BE2C (cell line): ENCODE results near the gene CXCL8. TPM values are rescaled to one million over a fixed set of nuclear protein-coding genes. Genes with fewer than 3 reads are reported as not detected.
"Not testable (repeated sequence)": the region's sequence is repeated elsewhere in the genome, so short reads cannot be mapped to it uniquely, and the experiment has no call there.

Source experiments
- DNase-seq: peaks from one replicate; pipeline ENCODE4 v3.0.0-alpha.2; 2020
- H3K27me3 ChIP-seq: fragments of 250-450 bp; sonication (Bioruptor Pico); 2 replicates; pipeline ENCODE4 v1.5.1; 2020; ENCODE audit warnings: mild to moderate bottlenecking
- H3K36me3 ChIP-seq: fragments of 250-450 bp; sonication (Bioruptor Pico); 2 replicates; pipeline ENCODE4 v1.5.1; 2020; ENCODE audit warnings: mild to moderate bottlenecking
- H3K4me1 ChIP-seq: fragments of 250-450 bp; sonication (Bioruptor Pico); 2 replicates; pipeline ENCODE4 v1.5.1; 2020
- H3K4me3 ChIP-seq: 2 replicates; pipeline ENCODE4 v1.5.1; 2011; ENCODE audit warnings: low read depth, low read length
- H3K9me3 ChIP-seq: fragments of 250-450 bp; sonication (Bioruptor Pico); 2 replicates; pipeline ENCODE4 v1.5.1; 2020
- CTCF ChIP-seq: IDR thresholded peaks from 2 replicates; pipeline ENCODE4 v1.5.1; 2012; ENCODE audit warnings: mild to moderate bottlenecking, low read depth, low read length
- polyA plus RNA-seq: library from polyadenylated mRNA; unstranded; fragments of >200 nt; gene quantifications from one replicate; pipeline ENCODE4 v1.2.1, GENCODE V29; 2012; ENCODE audit warnings: low read depth, missing spikeins; ENCODE audit not compliant: insufficient read length, insufficient read depth

The CXCL8 gene
- not detected for polyA plus RNA-seq

- no peak for DNase-seq
- no peaks in the 10 kb centered on the region for H3K9me3 ChIP-seq
- TF ChIP-seq CTCF: no peak
- no peak within 1 kb of the TSS for H3K4me3 ChIP-seq
- no peaks in the 10 kb centered on the region for H3K4me1 ChIP-seq
- H3K27me3 ChIP-seq: no peaks in the 10 kb centered on the region
- no peaks in the 10 kb centered on the region for H3K36me3 ChIP-seq
Measured at GRCh38 chr4:73740353-73740778, at the start of gene CXCL8. Gene CXCL8 (plus strand): TSS chr4:73740569. CDS start chr4:73740659, 90 bp downstream.

GRCh38 chr4:73691201-73691600 lies 49.2 kb upstream of the CXCL8 start:
- not testable (repeated sequence) for H3K9me3 ChIP-seq, H3K27me3 ChIP-seq, DNase-seq, H3K4me1 ChIP-seq, H3K36me3 ChIP-seq, H3K4me3 ChIP-seq

GRCh38 chr4:73691759-73692158 lies 48.6 kb upstream of the CXCL8 start:
- Histone ChIP-seq H3K9me3 (no peaks in the 10 kb centered on the region), H3K4me3 (no peak overlapping the region), H3K4me1 (no peaks in the 10 kb centered on the region), H3K27me3 (no peaks in the 10 kb centered on the region), H3K36me3 (no peaks in the 10 kb centered on the region)
- no peak for TF ChIP-seq CTCF
- DNase-seq: no peak

- Histone ChIP-seq H3K9me3 (no peaks in the 10 kb centered on the region), H3K4me3 (no peak overlapping the region), H3K36me3 (no peaks in the 10 kb centered on the region), H3K4me1 (no peaks in the 10 kb centered on the region), H3K27me3 (no peaks in the 10 kb centered on the region)
- TF ChIP-seq CTCF: no peak
- no peak for DNase-seq
Measured at GRCh38 chr4:73692254-73692653, 48.1 kb upstream of the CXCL8 start.

GRCh38 chr4:73692701-73693100 lies 47.7 kb upstream of the CXCL8 start:
- Histone ChIP-seq H3K4me3 (no peak overlapping the region), H3K4me1 (no peaks in the 10 kb centered on the region), H3K36me3 (no peaks in the 10 kb centered on the region), H3K27me3 (no peaks in the 10 kb centered on the region), H3K9me3 (no peaks in the 10 kb centered on the region)
- no peak for DNase-seq
- no peak for TF ChIP-seq CTCF

- no peak for TF ChIP-seq CTCF
- no peaks in the 10 kb centered on the region for H3K27me3 ChIP-seq
- H3K4me1 ChIP-seq: no peaks in the 10 kb centered on the region
- no peaks in the 10 kb centered on the region for H3K36me3 ChIP-seq
- no peak overlapping the region for H3K4me3 ChIP-seq
- no peaks in the 10 kb centered on the region for H3K9me3 ChIP-seq
- DNase-seq: no peak
Measured at GRCh38 chr4:73693811-73694210, 46.6 kb upstream of the CXCL8 start.

GRCh38 chr4:73698217-73698616 lies 42.2 kb upstream of the CXCL8 start:
- Histone ChIP-seq H3K4me1 (no peaks in the 10 kb centered on the region), H3K4me3 (no peak overlapping the region), H3K27me3 (no peaks in the 10 kb centered on the region), H3K36me3 (no peaks in the 10 kb centered on the region), H3K9me3 (no peaks in the 10 kb centered on the region)
- no peak for TF ChIP-seq CTCF
- no peak for DNase-seq
